ENCODE results near the gene PDIK1L. TPM values are rescaled to one million over a fixed set of nuclear protein-coding genes. Genes with fewer than 3 reads are reported as not detected.

PDIK1L gene
- total RNA-seq, 4 donors from 2014 or later, result 5.1 to 6.4 (median 5.7) TPM

DNA sequence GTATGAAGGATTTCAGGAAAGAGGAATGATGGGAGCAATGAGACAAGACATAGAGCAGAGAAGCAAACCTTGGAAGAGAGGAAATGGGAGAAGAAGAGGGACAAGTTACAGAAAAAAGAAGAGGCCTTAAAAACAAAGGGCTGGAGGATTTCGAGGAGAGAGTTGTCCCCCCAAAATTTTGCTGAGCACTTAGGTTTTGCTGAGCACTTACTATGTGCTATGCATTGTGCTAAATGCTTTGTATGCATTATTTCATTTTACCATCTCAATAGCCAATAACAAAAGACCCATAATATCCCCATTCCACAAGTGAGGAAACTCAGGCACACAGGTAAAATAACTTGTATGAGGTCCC is 41.7 kb upstream of the PDIK1L start:
- H3K4me1 ChIP-seq, result no peaks in the 10 kb centered on the region
- no peak overlapping the region for H3K27ac ChIP-seq (replicated peaks in 1 of 4)
- H3K9me3 ChIP-seq, result no peaks in the 10 kb centered on the region
- H3K4me3 ChIP-seq, result no peak overlapping the region
- no peak for DNase-seq (ENCODE audit: extremely low spot score)
- 86% methylated on average over 1 of the region's 1 CpG for whole genome bisulfite sequencing
- intact Hi-C loops (cut with DNase I), result no loop called here
- peaks cover 0 to 58% (median 0%) of the 10 kb centered on the region in 4 donors for H3K27me3 ChIP-seq
- H3K36me3 ChIP-seq, result peaks cover 0 to 18% (median 0%) of the 10 kb centered on the region in 4 donors
- no peak for TF ChIP-seq POLR2AphosphoS5 (IDR thresholded peaks at IDR 0.05)
- TF ChIP-seq, protein P1, sequence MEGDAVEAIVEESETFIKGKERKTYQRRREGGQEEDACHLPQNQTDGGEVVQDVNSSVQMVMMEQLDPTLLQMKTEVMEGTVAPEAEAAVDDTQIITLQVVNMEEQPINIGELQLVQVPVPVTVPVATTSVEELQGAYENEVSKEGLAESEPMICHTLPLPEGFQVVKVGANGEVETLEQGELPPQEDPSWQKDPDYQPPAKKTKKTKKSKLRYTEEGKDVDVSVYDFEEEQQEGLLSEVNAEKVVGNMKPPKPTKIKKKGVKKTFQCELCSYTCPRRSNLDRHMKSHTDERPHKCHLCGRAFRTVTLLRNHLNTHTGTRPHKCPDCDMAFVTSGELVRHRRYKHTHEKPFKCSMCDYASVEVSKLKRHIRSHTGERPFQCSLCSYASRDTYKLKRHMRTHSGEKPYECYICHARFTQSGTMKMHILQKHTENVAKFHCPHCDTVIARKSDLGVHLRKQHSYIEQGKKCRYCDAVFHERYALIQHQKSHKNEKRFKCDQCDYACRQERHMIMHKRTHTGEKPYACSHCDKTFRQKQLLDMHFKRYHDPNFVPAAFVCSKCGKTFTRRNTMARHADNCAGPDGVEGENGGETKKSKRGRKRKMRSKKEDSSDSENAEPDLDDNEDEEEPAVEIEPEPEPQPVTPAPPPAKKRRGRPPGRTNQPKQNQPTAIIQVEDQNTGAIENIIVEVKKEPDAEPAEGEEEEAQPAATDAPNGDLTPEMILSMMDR (IDR thresholded peaks at IDR 0.05), result no peak
- TF ChIP-seq POLR2A (IDR thresholded peaks at IDR 0.05; ENCODE audit: low read depth), result no peak
- no peak for TF ChIP-seq EP300 (IDR thresholded peaks at IDR 0.05)

DNA sequence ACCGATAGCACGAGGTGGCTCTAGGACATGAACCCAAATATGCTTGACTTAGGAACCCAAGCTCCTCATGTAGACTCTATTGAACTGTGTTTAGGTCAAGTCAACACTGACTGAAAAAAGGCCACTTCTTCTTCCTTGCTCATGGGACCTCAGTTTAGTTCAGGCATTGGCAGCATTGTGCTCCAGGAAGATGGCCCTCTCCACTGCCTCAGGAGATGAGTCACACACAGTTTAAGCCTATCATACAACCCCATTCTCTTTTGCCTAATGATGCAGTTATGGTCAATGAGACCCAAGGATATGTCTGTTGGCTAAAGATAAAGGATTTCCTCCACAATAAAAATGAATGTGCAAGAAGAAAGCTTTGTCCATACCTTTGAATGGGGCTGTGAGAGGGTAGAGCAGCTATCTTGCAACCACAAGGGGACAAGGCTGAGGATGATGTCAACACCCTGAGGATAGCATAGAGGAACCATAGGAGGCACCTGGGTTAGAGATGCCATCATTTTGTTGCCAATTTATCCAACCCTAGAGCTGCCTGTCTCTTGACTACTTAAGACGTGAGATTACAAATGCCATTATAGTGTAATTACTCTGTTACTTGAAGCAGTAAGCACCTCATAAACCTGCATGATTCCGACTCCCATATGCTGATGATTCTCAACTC is 41.2 kb upstream of the PDIK1L start:
- no peaks in the 10 kb centered on the region for H3K9me3 ChIP-seq
- TF ChIP-seq EP300 (IDR thresholded peaks at IDR 0.05) (no peak), POLR2A (IDR thresholded peaks at IDR 0.05; ENCODE audit: low read depth) (no peak), POLR2AphosphoS5 (IDR thresholded peaks at IDR 0.05) (no peak)
- H3K36me3 ChIP-seq, result peaks cover 0 to 13% (median 0%) of the 10 kb centered on the region in 4 donors
- no peaks in the 10 kb centered on the region for H3K4me1 ChIP-seq
- DNase-seq (ENCODE audit: extremely low spot score), result no peak
- H3K4me3 ChIP-seq, result no peak overlapping the region
- intact Hi-C loops (cut with DNase I), result no loop called here
- peaks cover 0 to 63% (median 0%) of the 10 kb centered on the region in 4 donors for H3K27me3 ChIP-seq
- no peak overlapping the region for H3K27ac ChIP-seq (replicated peaks in 1 of 4)
- 91% methylated on average over 4 of the region's 4 CpGs for WGBS

DNA sequence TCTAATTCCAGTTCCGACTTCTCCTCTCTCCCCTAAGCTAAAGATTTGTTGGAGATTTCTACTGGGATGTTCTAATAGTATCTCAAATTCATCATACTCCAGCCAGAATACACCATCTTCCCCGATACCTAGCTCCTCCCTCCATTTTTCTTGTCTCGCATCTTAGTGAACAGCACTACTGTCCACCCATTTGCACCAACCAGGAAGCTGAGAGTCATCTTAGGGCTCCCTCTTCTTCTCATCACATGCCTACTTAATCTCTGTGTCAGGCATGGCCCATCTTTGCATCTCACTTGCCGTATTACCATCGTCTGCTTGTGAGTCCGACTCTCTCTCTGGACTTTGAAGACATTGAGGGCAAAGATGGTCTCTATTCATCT is 40.7 kb upstream of the PDIK1L start:
- TF ChIP-seq EP300 (IDR thresholded peaks at IDR 0.05), result no peak
- TF ChIP-seq, protein P1 (IDR thresholded peaks at IDR 0.05), result no peak
- no peak for TF ChIP-seq POLR2A (IDR thresholded peaks at IDR 0.05; ENCODE audit: low read depth)
- TF ChIP-seq POLR2AphosphoS5 (IDR thresholded peaks at IDR 0.05), result no peak
- H3K27ac ChIP-seq (replicated peaks in 1 of 4), result no peak overlapping the region
- no peaks in the 10 kb centered on the region for H3K4me1 ChIP-seq
- peaks cover 0 to 7% (median 0%) of the 10 kb centered on the region in 4 donors for H3K36me3 ChIP-seq
- DNase-seq (ENCODE audit: extremely low spot score), result no peak
- H3K4me3 ChIP-seq, result no peak overlapping the region
- intact Hi-C loops (cut with DNase I), result no loop called here
- H3K9me3 ChIP-seq, result no peaks in the 10 kb centered on the region
- peaks cover 0 to 66% (median 0%) of the 10 kb centered on the region in 4 donors for H3K27me3 ChIP-seq
- WGBS, result 95% methylated on average over 6 of the region's 6 CpGs

DNA sequence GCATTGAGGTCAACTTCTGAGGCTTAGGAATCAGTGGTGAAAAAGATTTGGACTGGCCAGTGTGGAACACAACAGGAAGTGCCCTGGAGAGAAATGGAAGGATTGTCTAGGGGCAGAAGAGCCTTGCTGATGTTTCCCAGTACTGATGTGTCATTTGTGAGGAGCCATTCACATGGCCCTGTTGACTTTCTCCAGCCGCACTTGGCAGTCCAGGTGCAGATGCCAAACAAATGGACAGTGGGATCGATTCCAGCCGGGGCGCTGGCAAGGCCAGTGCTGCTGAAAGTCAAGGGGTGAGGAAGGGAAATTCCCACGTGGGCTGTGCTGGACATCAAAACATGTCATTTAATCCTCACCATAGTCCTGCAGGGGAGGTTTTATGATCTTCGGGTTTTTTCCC is 39.3 kb upstream of the PDIK1L start:
- H3K27me3 ChIP-seq, result peaks cover 0 to 64% (median 0%) of the 10 kb centered on the region in 4 donors
- TF ChIP-seq POLR2A (IDR thresholded peaks at IDR 0.05; ENCODE audit: low read depth) (no peak), EP300 (IDR thresholded peaks at IDR 0.05) (no peak), POLR2AphosphoS5 (IDR thresholded peaks at IDR 0.05) (no peak)
- TF ChIP-seq, protein P1 (IDR thresholded peaks at IDR 0.05), result no peak
- DNase-seq (ENCODE audit: extremely low spot score), result no peak
- intact Hi-C loops (cut with DNase I), result no loop called here
- no peaks in the 10 kb centered on the region for H3K9me3 ChIP-seq
- H3K4me1 ChIP-seq, result no peaks in the 10 kb centered on the region
- no peaks in the 10 kb centered on the region for H3K36me3 ChIP-seq
- H3K27ac ChIP-seq (replicated peaks in 1 of 4), result no peak overlapping the region
- 24% methylated on average over 5 of the region's 6 CpGs for WGBS
- H3K4me3 ChIP-seq, result no peak overlapping the region

DNA sequence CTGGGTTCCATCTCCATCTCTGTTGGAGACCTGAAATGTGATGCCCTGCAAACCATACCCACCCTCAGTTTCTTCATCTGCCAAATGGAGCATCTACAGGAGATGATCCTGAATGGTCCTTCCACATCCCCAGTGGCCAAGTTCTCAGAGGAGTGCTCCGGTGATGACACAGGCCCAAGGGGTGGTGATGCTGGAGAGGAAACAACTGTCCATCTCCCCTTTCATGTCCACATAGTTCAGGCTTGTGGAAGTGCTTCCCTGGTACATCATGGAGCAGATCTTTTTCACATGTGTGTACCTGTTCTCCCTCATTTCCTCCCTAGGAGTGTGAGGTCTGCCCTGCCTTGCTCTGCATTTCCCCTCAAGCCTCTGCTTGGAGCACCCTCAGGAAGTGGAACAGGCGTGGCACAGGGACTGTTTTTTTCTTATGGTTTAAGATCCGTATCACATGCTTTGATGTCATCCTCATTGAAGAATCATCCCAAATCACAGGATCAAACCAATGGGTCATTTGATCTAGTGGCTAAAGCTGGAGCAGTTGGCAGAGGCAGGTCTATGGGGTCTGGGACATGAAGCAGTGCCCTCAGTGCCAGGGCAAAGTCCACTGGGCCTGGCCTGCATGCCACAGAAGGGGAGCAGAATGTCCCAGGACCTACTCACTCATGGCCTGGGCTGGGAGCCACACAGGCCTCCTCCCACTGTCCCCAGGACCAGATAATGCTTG is 36.0 kb upstream of the PDIK1L start:
- 75% methylated on average over 3 of the region's 3 CpGs for WGBS
- Histone ChIP-seq H3K27me3 (peaks cover 0 to 53% (median 0%) of the 10 kb centered on the region in 4 donors), H3K4me1 (peaks cover 0 to 4% (median 0%) of the 10 kb centered on the region in 4 donors), H3K27ac (replicated peaks in 1 of 4) (no peak overlapping the region), H3K36me3 (no peaks in the 10 kb centered on the region), H3K4me3 (no peak overlapping the region), H3K9me3 (no peaks in the 10 kb centered on the region)
- TF ChIP-seq, protein P1 (IDR thresholded peaks at IDR 0.05), result no peak
- no peak for TF ChIP-seq POLR2A (IDR thresholded peaks at IDR 0.05; ENCODE audit: low read depth)
- no peak for TF ChIP-seq POLR2AphosphoS5 (IDR thresholded peaks at IDR 0.05)
- no peak for TF ChIP-seq EP300 (IDR thresholded peaks at IDR 0.05)
- intact Hi-C loops (cut with DNase I), result no loop called here
- DNase-seq (ENCODE audit: extremely low spot score), result no peak
